Stimulated activated CD4-positive, alpha-beta T cell treated with anti-CD3 and anti-CD28 coated beads, Interleukin-2, amount 100 ng/mL, for 48 hours (primary cell): ENCODE data around the gene PMM2.
"Not testable (repeated sequence)": the region's sequence is repeated elsewhere in the genome, so short reads cannot be mapped to it uniquely, and the experiment has no call there.

ENCODE experiments used
- DNase-seq, 2 donors: peaks; one replicate each; pipeline ENCODE4 v3.0.0-alpha.2; 2020

PMM2 gene

GRCh38 chr16:8797364-8798173 is at the start of gene PMM2, which contains the start of gene TMEM186:
PMM2 (plus strand) TSS chr16:8797839; CDS start chr16:8797883, 44 bp downstream.
TMEM186 (minus strand) TSS chr16:8797639; CDS start chr16:8797614, 25 bp downstream.
- DNase-seq: peak; percentile 88 to 90

DNA sequence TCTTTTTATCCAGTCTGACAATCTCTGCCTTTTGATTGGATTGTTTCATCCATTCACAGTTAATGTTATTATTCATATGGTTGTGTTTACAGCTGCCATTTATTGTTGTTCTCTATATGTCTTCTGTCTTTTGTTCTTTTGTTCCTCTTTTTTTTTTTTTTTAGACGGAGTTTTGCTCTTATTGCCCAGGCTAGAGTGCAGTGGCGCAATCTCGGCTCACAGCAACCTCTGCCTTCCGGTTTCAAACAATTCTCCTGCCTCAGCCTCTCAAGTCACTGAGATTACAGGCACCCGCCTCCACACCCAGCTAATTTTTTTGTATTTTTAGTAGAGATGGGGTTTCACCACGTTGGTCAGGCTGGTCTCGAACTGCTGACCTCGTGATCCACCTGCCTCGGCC is 48.7 kb upstream of the PMM2 start:
- not testable (repeated sequence) for DNase-seq

DNA sequence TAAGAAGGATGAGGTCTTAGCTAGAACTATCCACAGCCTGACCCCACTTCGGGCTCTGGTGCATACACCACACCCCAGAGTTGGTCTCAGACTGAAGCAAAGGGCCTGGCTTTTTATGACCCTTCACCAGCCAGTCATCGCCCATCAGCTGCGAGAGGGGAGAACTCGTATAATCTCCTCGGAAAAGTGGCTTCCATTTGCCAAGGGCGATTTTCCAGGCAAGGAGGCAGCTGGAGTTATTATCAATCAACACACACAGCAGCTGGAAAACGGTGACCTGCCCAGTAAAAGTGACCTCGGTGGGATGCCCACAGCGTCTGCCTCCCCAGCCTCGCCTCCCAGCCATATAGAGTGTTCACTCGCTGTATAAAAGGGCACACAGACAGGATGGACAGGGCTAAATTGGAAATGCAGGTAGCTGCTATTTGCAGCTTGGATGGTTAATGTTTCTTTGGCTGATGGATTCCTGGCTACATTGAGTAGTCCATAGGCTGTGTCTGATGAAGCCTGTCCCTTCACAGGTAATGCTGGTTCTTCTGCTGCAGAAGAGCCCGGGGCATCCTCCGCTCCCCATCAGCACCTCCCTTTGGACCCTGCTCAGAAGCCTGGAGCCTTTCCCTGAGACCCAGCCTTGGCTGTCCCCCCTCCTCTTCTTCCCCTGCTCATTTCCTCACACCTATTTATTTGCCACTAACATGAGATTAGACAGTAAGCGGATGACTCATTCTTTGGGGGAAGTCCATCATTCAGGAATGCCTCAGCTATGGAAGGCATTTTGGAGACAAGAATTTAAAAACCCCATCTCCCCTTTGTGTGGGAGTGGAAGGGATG is 45.9 kb upstream of the PMM2 start:
- DNase-seq: no peak

DNA sequence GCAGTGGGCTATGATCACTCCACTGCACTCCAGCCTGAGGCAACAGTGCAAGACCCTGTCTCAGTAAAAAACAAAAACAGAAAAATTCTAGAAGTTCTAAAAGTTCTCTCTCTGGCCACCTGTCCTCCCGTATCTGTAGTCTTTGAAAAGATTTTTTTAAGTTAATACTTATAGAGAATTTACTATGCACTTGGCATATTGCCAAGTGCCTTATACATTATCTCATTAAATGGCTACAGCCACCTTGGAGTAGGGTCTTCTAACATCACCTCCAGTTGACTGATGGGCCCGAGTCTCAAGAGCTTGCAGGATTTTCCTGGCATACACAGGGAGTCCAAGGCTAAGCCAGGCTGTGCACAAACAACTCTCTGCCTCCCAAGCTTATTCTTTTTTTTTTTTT is 44.9 kb upstream of the PMM2 start:
- DNase-seq: no peak

GRCh38 chr16:8753416-8754054 is 44.1 kb upstream of the PMM2 start:
- no peak for DNase-seq

DNA sequence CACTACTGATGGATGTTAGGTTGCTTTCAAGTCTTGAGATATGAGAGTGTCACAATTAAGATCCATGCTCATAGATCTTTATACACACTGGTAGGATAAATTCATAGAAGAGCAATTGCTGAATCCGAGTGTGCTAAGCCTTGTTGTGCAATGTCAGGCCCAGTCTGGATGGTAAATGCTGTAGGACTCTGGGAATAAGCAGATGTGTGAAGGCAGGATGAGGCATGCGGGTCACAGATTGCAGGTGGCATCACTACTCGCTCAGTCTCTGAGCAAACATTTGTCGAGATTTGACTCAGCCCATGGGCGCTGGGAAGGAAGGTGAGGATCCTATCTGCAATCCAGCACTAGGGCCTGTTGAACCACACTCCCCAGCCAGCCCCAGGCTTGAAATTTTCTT is 40.9 kb upstream of the PMM2 start:
- no peak for DNase-seq

DNA sequence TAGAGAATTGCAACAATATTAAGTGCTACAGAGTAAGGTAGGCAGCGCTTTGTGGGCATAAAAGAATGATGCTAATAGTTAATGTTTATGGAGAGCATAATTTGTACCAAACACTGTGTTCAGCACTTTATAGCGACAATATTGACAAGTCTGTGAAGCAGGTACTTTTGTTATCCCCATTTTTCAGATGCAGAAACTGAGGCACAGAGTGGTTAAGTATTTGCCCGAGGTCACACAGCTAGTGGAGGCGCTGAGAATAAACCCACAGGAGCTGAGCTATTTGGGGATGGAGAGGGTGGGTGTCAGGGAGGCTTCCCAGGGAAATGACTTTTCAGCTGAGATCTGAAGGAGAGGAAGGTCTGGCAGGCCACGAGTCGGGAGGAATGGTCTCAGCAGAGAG is 39.6 kb upstream of the PMM2 start:
- DNase-seq: no peak

GRCh38 chr16:8760021-8760420 is 37.6 kb upstream of the PMM2 start:
- DNase-seq: no peak

- DNase-seq: no peak
Measured at GRCh38 chr16:8761078-8761477, 36.6 kb upstream of the PMM2 start.

DNA sequence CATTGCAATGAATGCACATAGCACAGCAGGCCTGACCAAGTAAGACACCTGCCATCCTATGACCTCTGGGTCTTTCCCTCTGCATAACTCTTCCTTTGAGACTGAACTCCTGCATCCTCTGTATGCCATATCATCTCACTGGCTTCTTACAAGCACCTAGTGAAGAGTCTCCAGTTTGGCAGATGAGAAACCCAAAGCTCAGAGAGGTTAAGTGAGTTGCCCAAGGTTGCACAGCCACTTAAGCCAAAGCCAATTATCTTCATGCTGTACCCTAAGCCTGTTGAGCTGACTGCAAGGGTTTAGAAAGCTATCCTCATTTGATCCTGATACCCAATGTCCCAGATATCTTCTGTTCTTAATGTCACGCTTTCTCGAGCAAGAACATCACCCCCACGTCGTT is 35.4 kb upstream of the PMM2 start:
- DNase-seq: no peak

DNA sequence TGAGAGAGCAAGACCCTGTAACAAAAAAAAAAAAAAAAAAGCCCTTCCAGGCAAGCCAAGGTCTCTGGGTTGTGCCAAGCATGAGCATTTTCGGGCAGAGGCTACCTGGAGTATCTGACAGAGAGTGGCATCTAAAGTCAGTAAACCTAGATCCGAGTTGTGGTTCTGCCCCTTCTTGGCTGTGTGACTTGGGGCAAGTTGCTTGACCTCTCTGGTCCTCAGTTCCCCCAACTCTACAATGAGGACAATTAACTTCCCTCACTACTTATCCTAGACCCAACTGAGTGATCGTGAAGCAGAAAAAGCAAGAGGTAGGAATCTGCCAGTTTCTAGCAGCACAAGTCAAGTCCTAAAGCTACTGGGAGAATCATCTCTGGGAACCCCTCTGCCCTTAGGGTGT is 34.6 kb upstream of the PMM2 start:
- no peak for DNase-seq

DNA sequence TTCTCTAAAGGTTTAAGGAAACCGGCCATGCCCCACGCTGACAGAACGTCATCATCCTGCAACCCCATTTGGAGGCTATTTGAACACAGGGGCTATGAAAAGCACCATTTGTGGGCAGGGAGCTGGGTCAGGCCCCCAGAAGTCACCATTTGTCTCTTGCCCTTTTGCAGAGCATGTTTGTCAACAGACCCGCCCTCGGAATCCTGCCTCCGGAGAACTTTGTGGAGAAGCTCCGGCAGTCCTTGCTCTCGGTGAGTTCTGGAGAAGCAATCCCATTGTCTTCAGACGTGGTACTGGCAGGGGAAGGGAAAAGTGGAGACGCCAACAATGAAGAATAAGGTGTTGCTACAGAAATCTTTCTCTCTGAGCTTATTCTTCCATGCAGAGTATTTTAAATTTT is 33.7 kb upstream of the PMM2 start:
- DNase-seq: no peak

GRCh38 chr16:8764525-8765250 is 33.0 kb upstream of the PMM2 start:
- no peak for DNase-seq

DNA sequence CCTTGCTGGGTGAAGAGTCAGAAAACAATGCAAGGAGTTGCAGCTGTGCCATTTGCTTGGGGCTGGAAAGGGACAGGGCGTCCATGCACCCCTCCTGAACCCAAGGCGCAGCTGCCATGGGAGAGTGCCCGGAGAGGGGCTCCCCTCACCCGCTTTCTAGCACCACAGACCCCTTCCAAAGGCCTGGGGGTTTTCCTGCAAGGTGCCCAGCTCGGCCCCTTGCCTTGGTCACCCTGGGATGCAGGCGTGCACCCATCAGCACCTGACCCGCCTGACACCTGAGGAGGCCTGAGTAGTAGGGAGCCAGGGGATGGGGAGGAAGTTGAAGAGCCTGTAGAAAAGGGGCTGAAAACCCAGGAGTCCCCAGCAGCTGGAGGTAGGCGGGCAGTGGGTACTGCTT is 30.5 kb upstream of the PMM2 start:
- DNase-seq: no peak

DNA sequence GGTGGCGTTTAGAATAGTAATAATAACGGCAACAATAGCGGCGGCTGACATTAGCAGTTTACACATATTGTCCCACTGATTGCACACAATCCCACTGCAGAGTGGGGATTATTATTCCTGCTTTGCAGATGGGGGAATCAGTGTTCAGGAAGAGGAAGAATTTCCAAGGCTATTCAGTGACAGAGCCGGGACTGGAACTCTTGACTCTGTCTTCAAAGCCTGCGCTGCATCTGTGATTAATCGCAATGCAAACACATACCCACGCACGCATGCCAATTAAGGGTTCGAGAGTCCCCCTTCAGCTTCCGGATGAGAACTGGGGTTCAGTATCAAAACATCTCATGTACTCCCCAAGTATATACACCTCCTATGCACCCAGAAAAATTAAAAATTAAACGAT is 29.4 kb upstream of the PMM2 start:
- no peak for DNase-seq

GRCh38 chr16:8768692-8769091 is 28.9 kb upstream of the PMM2 start:
- no peak for DNase-seq

DNA sequence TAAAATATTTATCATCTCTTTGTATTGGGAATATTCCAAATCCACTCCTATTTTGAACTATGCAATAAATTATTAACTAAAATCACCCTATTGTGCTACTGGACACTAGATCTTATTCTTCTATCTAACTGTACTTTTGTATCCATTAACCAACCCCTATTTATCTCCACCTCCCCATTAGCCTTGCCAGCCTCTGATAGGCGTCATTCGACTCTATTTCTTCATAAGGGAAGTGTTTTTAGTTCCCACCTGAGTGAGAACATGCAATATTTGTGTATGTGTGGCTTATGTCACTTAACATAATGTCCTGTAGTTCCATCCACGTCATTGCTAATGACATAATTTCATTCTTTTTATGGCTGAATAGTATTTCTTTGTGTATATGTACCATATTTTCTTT is 24.1 kb upstream of the PMM2 start:
- no peak for DNase-seq

GRCh38 chr16:8774208-8774607 is 23.4 kb upstream of the PMM2 start:
- DNase-seq: no peak

- no peak for DNase-seq
Measured at GRCh38 chr16:8775359-8775758, 22.3 kb upstream of the PMM2 start.

DNA sequence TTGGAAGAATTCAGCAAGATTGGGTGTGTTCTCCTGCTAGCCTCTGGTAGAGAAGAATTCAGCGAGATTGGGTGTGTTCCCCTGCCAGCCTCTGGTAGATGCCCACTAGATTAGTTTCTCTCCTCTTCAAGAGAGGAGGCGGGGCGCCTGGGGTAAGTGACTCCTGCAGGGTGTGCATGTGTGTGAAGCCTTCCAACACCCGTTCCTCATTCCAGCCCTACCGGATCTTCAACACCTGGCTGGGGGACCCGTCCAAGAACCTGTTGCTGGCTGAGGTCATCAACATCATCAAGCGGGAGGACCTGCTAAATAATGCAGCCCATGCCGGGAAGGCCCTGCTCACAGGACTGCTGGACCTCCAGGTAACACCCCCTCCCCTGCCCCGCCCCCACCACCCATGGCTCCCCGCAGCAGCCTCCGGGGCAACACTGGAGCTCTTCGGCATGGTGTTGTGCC is 21.5 kb upstream of the PMM2 start:
- no peak for DNase-seq

DNA sequence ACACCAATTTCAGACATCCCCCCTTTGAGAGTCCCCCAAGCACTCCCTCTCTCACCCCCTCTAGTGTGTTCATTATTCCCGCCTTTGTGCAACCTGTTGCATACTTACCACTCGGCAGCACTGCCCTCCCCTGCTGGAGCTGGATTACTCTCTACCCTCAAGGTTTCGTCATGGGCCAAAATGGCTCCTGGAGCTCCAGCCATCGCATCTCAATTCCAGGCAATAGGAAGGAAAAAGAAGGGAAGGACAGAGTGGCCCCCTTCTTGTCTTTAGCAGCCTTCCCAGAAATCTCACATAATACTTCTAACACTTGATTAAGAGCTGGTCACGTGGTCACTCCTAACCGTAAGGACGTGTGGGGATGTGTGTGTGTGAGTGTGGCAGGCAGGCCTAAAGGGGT is 20.4 kb upstream of the PMM2 start:
- DNase-seq: no peak

DNA sequence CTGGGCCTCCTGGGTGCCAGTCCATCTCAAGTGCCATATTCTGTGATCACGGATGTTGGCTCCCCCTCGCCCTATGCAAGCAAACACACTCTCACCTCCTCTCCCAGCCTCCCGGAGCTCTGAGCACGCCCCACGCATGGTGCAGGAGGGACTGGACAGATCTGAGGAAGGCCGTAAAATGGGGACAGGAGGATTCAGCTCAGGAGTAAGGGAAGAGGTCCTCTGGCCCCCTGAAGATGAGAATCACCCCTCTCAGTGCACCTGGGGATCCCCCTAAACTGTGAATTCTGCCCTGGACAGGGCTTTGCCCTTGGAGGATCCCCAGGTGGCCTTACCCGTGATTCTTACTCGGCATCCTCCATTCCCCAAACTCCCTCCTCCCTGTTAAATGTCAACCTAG is 15.8 kb upstream of the PMM2 start:
- no peak for DNase-seq

DNA sequence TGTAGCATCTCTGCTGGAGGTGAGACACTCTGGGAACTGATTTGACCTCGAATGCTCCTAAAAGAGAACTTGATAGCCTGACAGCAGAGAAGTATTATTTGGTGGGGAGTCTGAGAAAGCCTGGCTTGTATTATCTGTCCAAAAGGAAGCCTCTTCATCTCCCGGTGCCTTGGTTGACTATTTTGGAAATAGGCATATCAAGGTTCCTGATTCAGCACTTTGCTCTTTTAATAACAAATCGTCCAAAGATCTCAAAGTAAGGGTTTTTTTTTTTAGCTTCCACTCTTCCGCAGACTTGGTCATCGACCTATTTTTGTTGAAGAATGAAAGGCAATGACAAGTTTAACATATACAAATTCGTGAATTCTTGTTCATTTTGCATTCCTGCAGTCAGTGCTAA is 15.0 kb upstream of the PMM2 start:
- DNase-seq: no peak
